Measurements from ENCODE around the gene IFT74. TPM values are rescaled to one million over a fixed set of nuclear protein-coding genes. Genes with fewer than 3 reads are reported as not detected.
"Not testable (repeated sequence)": the region's sequence is repeated elsewhere in the genome, so short reads cannot be mapped to it uniquely, and the experiment has no call there.

The IFT74 gene
- total RNA-seq, 8 experiments from 2014 or later = 13.9 to 28.8 (median 17.0) TPM

DNA sequence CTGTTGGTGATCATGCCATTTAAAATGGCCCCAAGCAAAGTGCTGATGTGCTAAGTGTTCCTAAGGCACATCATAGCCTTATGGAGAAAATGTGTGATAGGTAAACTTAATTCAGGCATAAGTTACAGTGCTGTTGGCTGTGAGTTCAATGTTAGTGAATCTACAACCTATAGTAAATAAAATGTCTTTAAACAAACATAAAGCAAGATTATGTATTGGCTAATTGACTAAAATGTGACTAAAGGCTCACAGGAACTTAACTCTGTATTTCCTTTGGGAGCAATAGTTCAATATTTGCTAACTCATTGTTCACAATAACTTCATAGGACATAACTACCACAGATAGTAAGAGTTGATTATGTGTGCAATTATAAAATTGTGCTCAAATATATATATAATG lies 98.6 kb downstream of the IFT74 start:
- in situ Hi-C loops (cut with MboI; ENCODE audit: low pct_unique_long_range_greater_than_20kb in 2 of 9, low sequenced_read_pairs in 9 of 9, unreplicated experiment in 9 of 9) = no loop called here
- no peaks in the 10 kb centered on the region for H3K4me1 ChIP-seq (replicated peaks in 1 of 2)
- no peak overlapping the region for H3K27ac ChIP-seq
- no peak for ATAC-seq (replicated peaks in 6 of 8)
- no peak overlapping the region for H3K4me3 ChIP-seq

DNA sequence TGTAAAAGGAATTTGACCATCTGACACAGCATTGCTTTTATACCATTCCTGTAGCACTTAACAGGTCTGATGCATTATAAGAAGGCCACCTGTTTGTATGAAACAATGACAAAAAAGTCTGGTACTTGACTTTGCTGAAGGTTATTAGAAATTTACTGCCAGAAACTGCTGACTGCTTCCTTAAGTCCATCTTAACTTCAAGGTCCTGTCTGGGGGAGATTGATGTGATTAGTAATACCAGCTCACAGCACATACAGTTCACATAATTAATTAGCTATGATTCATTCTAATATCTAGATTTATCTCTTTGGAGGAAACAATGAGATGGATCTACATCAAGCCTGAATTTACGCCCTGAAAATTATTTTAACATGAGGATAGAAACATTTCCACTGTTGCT lies 103.2 kb downstream of the IFT74 start:
- ATAC-seq (replicated peaks in 6 of 8) = peak in 3 of 8 experiments; percentile 41 to 64 (median 52)
- WGBS, 10 experiments = 71 to 100% (median 96%) methylated on average over 1 of the region's 1 CpG
- Histone ChIP-seq H3K4me3 (no peak overlapping the region), H3K27ac (no peak overlapping the region), H3K4me1 (replicated peaks in 1 of 2) (no peaks in the 10 kb centered on the region)
- in situ Hi-C loops (cut with MboI; ENCODE audit: low pct_unique_long_range_greater_than_20kb in 2 of 9, low sequenced_read_pairs in 9 of 9, unreplicated experiment in 9 of 9) = no loop called here

DNA sequence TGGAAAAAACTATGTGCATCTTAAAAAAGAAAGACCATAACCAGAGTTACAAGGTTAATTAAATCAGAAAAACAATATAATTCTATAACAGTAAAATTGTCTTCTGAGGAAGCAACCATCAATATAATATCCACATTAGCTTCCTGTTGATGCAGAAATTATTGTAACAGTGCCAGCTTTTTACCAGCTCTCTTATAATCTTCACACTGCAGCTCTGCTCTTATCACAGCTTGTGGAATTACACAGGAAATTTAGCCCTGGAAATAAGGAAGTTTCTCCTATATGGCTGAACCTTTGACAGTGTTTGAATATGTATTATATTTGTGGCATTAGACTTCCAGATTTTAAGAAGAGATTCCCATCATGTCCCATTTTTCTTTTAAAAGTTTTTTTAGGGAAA lies 103.7 kb downstream of the IFT74 start:
- Histone ChIP-seq H3K4me1 (replicated peaks in 1 of 2) (no peaks in the 10 kb centered on the region), H3K4me3 (no peak overlapping the region), H3K27ac (no peak overlapping the region)
- in situ Hi-C loops (cut with MboI; ENCODE audit: low pct_unique_long_range_greater_than_20kb in 2 of 9, low sequenced_read_pairs in 9 of 9, unreplicated experiment in 9 of 9) = no loop called here
- ATAC-seq (replicated peaks in 6 of 8) = peak in 1 of 8 experiments; percentile 19

DNA sequence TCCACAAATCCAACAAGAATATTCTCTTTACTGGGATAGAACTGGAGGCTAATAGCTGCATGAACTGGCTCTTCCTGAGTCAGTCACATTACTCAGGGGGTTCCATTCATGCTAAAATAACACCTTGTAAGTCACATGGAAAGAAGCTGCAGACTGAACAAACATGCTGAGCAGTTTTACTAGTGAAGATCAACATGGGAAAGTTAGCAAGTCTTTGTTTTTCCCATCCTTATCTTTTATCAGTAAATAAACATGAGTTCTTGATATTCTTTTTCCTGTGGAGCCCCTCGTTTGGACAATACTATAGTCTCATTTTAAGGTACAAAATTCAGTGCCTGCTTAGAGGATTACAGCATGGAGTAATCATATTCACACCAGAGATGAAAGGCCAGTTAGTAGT lies 109.1 kb downstream of the IFT74 start:
- no peak for ATAC-seq (replicated peaks in 6 of 8)
- H3K4me3 ChIP-seq = no peak overlapping the region
- no peak overlapping the region for H3K27ac ChIP-seq
- WGBS, 10 experiments = 11 to 100% (median 69%) methylated on average over 1 of the region's 1 CpG; no CpG with 5 or more reads in 4 of the 10 experiments
- in situ Hi-C loops (cut with MboI; ENCODE audit: low pct_unique_long_range_greater_than_20kb in 2 of 9, low sequenced_read_pairs in 9 of 9, unreplicated experiment in 9 of 9) = no loop called here
- no peaks in the 10 kb centered on the region for H3K4me1 ChIP-seq (replicated peaks in 1 of 2)

DNA sequence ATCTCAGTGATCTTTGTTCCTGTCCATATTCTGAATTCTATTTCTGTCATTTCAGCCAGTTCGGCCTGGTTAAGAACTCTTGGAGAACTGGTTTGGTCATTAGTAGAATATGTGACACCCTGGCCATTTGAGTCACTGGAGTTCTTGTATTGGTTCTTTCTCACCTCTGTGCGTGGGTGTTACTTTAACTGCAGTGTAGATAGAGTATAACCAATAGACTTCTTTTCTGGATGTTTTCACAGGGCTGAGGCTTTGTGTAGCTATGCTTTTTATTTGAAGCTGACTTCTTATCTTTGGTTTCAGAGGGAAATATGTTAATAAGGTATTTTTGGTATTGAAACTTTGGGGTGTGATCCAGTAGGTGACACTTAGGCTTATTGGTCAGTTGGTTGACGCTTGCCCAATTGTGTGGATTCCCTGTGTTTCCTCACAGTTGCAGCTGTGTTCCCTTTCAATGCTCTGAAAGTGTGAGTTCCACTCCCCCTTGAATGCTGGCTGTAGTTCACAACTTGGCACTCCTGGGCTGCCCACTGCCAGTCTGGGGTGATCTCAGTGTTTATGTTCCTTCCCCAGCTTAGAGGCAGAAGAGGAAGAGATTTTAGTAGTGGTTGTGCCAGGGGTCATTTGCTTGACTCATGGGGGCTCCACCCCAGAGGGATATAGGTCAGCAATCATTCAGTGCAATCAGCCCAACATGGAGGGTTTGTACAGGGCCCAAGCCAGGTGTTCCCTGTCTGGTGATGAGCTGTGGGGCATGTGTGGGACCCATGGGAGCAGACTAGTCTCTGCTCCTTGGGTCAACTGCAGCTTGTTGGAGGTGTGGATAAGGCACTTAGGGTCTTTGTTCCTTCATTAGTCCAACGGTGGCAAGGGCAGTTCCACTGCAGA lies 117.9 kb downstream of the IFT74 start:
- 53 to 100% (median 86%) methylated on average over 1 to 3 of the region's 4 CpGs; no CpG with 5 or more reads in 1 of the 10 experiments for WGBS, 10 experiments
- Histone ChIP-seq H3K4me3 (no peak overlapping the region), H3K27ac (no peak overlapping the region), H3K4me1 (replicated peaks in 1 of 2) (no peaks in the 10 kb centered on the region)
- in situ Hi-C loops (cut with MboI; ENCODE audit: low pct_unique_long_range_greater_than_20kb in 2 of 9, low sequenced_read_pairs in 9 of 9, unreplicated experiment in 9 of 9) = no loop called here
- ATAC-seq (replicated peaks in 6 of 8) = no peak

DNA sequence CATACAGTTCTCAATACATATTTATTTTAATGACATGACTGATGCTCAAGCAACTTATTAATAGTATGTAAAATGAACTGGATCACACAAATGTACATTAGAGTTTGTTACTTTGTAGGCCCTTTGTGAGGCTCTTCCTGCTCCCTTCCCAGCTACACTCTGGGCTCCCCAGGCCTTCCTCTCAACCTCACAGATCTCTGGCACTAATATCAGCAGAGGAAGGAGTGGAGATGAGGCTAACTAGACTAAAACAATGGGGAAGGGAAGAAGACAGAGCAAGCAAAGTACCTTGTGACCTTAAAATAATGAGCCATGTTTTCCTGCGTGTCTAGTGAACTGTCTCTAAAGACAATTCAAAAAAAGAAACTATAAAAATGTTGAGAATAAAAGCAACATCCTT lies 122.5 kb downstream of the IFT74 start:
- ATAC-seq (replicated peaks in 6 of 8) = no peak
- Histone ChIP-seq H3K27ac (no peak overlapping the region), H3K4me3 (no peak overlapping the region), H3K4me1 (replicated peaks in 1 of 2) (no peaks in the 10 kb centered on the region)
- in situ Hi-C loops (cut with MboI; ENCODE audit: low pct_unique_long_range_greater_than_20kb in 2 of 9, low sequenced_read_pairs in 9 of 9, unreplicated experiment in 9 of 9) = no loop called here
- WGBS, 10 experiments = 57 to 100% (median 94%) methylated on average over 1 of the region's 1 CpG; no CpG with 5 or more reads in 2 of the 10 experiments

DNA sequence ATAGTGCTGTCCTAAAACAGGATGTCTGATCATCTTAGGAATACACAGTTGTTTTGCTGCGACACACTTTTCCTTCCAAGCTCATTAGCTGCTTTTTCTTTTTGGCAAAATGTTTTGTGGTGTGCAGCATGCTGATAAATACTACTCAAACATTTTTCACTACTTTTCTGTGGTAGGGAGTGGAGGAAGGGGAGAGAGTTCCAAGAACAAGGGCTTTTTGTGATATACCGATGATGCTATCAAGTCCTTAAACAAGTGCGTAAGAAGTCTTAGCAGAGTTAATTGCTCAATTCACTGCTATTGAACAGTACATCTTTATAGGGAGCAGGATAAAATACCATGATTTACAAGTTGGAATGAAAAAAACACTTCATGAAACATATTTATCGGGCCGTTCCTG lies 129.2 kb downstream of the IFT74 start:
- no peaks in the 10 kb centered on the region for H3K4me1 ChIP-seq (replicated peaks in 1 of 2)
- no peak for ATAC-seq (replicated peaks in 6 of 8)
- in situ Hi-C loops (cut with MboI; ENCODE audit: low pct_unique_long_range_greater_than_20kb in 2 of 9, low sequenced_read_pairs in 9 of 9, unreplicated experiment in 9 of 9) = no loop called here
- H3K4me3 ChIP-seq = no peak overlapping the region
- H3K27ac ChIP-seq = no peak overlapping the region
- WGBS, 10 experiments = 88 to 100% (median 96%) methylated on average over 1 to 5 of the region's 5 CpGs

DNA sequence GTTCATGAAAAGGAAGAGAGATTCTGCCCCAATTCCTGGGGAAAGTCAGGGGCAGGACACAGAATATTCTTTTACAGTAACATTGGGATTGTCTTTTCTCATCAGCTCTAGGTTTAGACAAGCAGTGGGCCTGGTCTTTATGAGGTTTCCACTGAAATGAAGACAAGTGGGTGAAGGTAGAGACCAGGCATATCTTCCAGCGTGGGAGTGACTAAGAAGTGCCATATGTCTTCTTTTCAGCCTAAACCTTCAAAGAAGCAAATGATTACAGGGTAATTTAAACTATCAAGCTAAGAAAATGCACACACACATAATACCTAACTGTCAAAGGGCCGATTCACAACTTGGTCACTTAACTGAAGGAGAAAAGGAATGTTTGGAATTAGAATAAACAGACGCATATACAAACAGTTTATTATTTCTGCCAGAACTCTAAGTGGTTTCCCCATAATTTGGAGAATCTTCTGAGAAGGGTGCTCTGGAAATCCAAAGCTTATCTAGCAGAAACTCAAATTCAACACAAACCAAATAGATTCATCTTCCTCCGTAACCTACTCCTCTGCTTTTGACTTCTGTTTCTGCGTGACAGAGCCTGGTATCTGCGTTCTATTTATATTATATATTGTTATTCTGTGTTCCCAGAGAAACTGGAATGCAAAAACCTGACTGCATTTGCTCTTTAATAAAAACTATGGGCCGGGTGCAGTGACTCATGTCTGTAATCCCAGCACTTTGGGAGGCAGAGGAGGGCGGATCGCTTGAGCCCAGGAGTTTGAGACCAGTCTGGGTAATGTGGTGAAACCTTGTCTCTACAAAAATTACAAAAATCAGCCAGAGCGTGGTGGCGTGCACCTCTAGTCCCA lies 130.8 kb downstream of the IFT74 start:
- Histone ChIP-seq H3K27ac (no peak overlapping the region), H3K4me1 (replicated peaks in 1 of 2) (no peaks in the 10 kb centered on the region), H3K4me3 (no peak overlapping the region)
- in situ Hi-C loops (cut with MboI; ENCODE audit: low pct_unique_long_range_greater_than_20kb in 2 of 9, low sequenced_read_pairs in 9 of 9, unreplicated experiment in 9 of 9) = no loop called here
- peak in 3 of 8 experiments; percentile 65 to 95 (median 94) for ATAC-seq (replicated peaks in 6 of 8)
- WGBS, 10 experiments = 33 to 87% (median 70%) methylated on average over 5 to 11 of the region's 11 CpGs; no CpG with 5 or more reads in 1 of the 10 experiments

DNA sequence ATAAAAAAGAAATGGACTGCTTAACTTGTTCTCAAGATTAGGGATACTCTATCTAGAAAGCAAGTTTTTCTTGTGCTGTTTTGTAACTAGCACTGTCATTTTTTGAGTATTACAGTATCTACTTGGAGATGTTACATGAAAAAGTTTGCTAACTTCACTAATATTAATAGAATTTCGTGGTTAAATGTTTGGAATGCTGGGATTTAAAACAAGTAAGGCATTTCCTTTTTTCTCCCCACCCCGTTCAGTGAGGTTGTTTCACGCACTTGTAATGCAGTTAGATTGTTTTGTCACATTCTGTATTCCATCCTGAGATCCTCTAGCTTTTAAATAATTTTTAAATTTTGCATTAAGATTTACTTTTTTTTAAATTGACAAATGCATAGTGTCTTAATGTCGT lies 132.8 kb downstream of the IFT74 start:
- no peak for ATAC-seq (replicated peaks in 6 of 8)
- 10 to 100% (median 51%) methylated on average over 1 to 4 of the region's 4 CpGs for WGBS, 10 experiments
- Histone ChIP-seq H3K27ac (no peak overlapping the region), H3K4me3 (no peak overlapping the region), H3K4me1 (replicated peaks in 1 of 2) (no peaks in the 10 kb centered on the region)
- in situ Hi-C loops (cut with MboI; ENCODE audit: low pct_unique_long_range_greater_than_20kb in 2 of 9, low sequenced_read_pairs in 9 of 9, unreplicated experiment in 9 of 9) = no loop called here

DNA sequence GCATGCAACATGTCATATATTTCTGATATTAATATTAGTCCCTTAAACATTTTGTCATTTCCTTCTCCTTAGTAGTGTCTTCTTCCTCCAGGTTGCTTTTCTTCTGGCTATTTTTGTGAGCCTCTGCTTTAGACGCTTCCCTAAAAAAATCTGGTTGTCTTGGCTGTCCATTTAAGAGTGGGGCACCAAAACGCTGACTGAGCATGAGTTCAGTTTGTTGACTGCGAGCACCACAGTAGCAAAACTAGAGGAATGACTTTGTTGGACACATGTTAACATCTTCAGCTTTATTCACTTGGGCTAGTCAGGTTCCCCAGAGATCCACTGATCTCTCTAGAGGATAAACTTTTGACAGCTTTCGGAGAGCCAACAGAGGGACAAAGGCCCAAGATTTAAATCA lies 133.5 kb downstream of the IFT74 start:
- ATAC-seq (replicated peaks in 6 of 8) = no peak
- 41 to 100% (median 89%) methylated on average over 1 to 4 of the region's 4 CpGs for WGBS, 10 experiments

DNA sequence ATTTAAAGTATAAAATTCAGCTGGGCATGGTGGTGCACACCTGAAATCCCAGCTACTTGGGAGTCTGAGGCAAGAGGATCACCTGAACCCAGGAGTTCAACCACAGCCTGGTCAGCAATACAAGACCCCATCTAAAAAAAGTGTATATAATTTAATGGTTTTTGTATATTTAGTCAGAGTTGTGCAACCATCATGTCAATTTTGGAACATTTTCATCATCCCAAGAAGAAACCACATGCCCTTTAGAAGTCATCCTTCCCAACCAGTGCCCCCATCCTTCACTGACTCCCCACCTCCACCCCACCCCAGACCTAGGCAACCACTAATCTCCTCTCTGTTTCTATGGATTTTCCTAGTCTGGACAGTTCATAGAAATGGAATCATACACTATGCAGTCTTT lies 134.0 kb downstream of the IFT74 start:
- Histone ChIP-seq H3K4me3 (no peak overlapping the region), H3K4me1 (replicated peaks in 1 of 2) (no peaks in the 10 kb centered on the region), H3K27ac (no peak overlapping the region)
- ATAC-seq (replicated peaks in 6 of 8) = no peak
- in situ Hi-C loops (cut with MboI; ENCODE audit: low pct_unique_long_range_greater_than_20kb in 2 of 9, low sequenced_read_pairs in 9 of 9, unreplicated experiment in 9 of 9) = no loop called here

More for the DNA sequence above, 133.5 kb downstream of the IFT74 start:
- in situ Hi-C loops (cut with MboI; ENCODE audit: low pct_unique_long_range_greater_than_20kb in 2 of 9, low sequenced_read_pairs in 9 of 9, unreplicated experiment in 9 of 9) = no loop called here
- no peak overlapping the region for H3K27ac ChIP-seq
- H3K4me3 ChIP-seq = no peak overlapping the region
- H3K4me1 ChIP-seq (replicated peaks in 1 of 2) = no peaks in the 10 kb centered on the region

DNA sequence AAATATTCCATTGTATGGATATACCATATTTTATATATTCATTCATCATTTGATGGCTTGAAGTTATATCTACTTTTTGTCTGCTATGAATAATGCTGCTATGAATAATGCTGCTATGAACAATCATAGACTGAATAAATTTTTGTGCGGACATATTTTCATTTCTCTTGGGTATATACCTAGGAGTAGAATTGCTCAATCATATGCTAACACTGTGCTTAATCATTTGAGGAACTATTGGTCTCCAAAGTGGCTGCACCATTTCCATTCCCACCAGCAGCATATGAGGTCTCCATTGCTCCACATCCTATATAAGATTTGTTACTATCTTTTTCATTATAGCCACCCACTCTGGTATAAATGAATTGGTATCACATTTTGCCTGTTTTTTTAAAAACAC lies 134.5 kb downstream of the IFT74 start:
- Histone ChIP-seq H3K27ac (no peak overlapping the region), H3K4me1 (replicated peaks in 1 of 2) (no peaks in the 10 kb centered on the region), H3K4me3 (no peak overlapping the region)
- in situ Hi-C loops (cut with MboI; ENCODE audit: low pct_unique_long_range_greater_than_20kb in 2 of 9, low sequenced_read_pairs in 9 of 9, unreplicated experiment in 9 of 9) = no loop called here
- no peak for ATAC-seq (replicated peaks in 6 of 8)
- WGBS, 10 experiments = 30 to 100% (median 90%) methylated on average over 1 of the region's 1 CpG; no CpG with 5 or more reads in 4 of the 10 experiments

DNA sequence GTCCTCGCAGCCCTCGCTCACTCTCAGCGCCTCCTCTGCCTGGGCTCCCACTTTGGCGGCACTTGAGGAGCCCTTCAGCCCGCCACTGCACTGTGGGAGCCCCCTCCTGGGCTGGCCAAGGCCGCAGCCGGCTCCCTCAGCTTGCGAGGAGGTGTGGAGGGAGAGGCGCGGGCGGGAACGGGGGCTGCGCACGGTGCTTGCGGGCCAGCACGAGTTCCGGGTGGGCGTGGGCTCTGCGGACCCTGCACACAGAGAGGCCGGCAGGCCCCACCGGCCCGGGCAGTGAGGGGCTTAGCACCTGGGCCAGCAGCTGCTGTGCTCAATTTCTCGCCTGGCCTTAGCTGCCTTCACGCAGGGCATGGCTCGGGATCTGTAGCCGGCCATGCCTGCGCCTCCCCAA lies 136.3 kb downstream of the IFT74 start:
- in situ Hi-C loops (cut with MboI; ENCODE audit: low pct_unique_long_range_greater_than_20kb in 2 of 9, low sequenced_read_pairs in 9 of 9, unreplicated experiment in 9 of 9); H3K27ac ChIP-seq; H3K4me3 ChIP-seq; ATAC-seq (replicated peaks in 6 of 8); H3K4me1 ChIP-seq (replicated peaks in 1 of 2): not testable (repeated sequence)
- 88 to 100% (median 97%) methylated on average over 2 to 6 of the region's 27 CpGs; no CpG with 5 or more reads in 5 of the 10 experiments for WGBS, 10 experiments
